ENCODE data around the gene SLC49A3. TPM values are rescaled to one million over a fixed set of nuclear protein-coding genes. Genes with fewer than 3 reads are reported as not detected.

Gene SLC49A3
- total and polyA plus RNA-seq, 2 of the 13 experiments (the other 11 are each of a cell fraction or from before 2014, with no cell fraction given): 0.07 to 0.17 TPM

DNA sequence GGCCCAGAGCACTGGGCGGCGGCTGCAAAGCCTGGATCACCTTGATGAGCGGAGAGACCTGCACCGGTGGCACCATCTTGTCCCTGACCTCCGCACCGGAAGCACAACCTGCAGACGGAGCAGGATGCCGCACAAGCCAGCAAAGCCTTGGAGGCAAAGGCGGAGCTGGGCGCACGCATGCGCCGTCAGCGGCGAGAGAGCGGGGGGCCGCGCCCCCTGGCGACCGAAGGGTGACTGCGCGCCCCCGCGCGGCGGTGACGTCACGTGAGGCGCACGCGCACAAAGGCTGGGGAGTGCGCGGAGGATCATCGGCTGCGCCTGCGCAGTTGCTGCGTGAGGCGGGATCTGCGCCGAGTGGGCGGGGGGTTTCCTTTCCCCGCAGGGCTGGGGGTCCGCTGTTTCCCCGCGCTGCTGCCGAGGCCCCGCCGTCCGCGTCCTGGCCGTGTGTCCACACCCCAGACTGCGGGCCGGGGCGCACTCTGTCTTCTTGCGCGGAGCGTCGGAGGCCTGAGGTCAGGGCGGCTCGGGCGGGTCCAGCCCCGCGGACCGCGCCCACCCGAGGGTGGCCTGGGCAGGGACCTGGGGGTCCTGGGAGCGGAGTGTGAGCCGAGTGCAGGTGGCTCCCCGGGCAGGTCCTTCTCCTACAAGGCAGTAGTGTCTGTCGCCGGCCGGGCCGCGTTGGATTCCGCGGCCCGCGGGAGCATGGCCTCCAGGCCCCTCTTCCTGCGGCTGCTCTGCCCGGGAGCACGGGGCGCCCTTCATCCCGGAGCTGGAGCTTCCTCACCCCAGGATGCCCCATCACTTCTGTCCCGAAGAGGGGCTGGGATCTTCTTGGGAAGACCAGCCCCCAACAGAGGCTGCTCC is 14.5 kb downstream of the SLC49A3 start, which contains the start of the genes ATP5ME and MYL5 (continued):
- TF ChIP-seq ZNF230 (CRISPR knock-in tag; IDR thresholded peaks at IDR 0.05) (0 out of 2 replicates have a peak, but pooled peaks have one; percentile 57), ZNF331 (CRISPR knock-in tag; IDR thresholded peaks at IDR 0.05) (peak; percentile 66; the same call in 1 of the 2 replicates), ZBTB21 (CRISPR knock-in tag; IDR thresholded peaks at IDR 0.05) (no peak), ATM (IDR thresholded peaks at IDR 0.05; ENCODE audit: borderline replicate concordance) (no peak), FOXM1 (CRISPR knock-in tag; IDR thresholded peaks at IDR 0.05) (no peak), NFKBIZ (CRISPR knock-in tag; IDR thresholded peaks at IDR 0.05) (no peak), SRSF4 (IDR thresholded peaks at IDR 0.05; ENCODE audit: low read depth, low read length, poor library complexity, severe bottlenecking) (no peak), XBP1 (CRISPR knock-in tag; IDR thresholded peaks at IDR 0.05) (no peak), ZNF367 (CRISPR knock-in tag; IDR thresholded peaks at IDR 0.05; ENCODE audit: borderline replicate concordance) (no peak), ZNF724P (CRISPR knock-in tag; IDR thresholded peaks at IDR 0.05; ENCODE audit: borderline replicate concordance) (no peak), ZFP36 (IDR thresholded peaks at IDR 0.05; ENCODE audit: borderline replicate concordance, low read depth, low read length, partially characterized antibody) (no peak), HNRNPL (IDR thresholded peaks at IDR 0.05; ENCODE audit: low read depth, low read length) (no peak), SIX1 (CRISPR knock-in tag; IDR thresholded peaks at IDR 0.05; ENCODE audit: borderline replicate concordance) (no peak), IKZF1 (IDR thresholded peaks at IDR 0.05) (no peak), PAWR (CRISPR knock-in tag; IDR thresholded peaks at IDR 0.05; ENCODE audit: borderline replicate concordance) (no peak), SIX4 (CRISPR knock-in tag; IDR thresholded peaks at IDR 0.05) (no peak; the same call in 1 of the 2 replicates), POGZ (CRISPR knock-in tag; IDR thresholded peaks at IDR 0.05) (peak; percentile 68), ZNF790 (CRISPR knock-in tag; IDR thresholded peaks at IDR 0.05; ENCODE audit: borderline replicate concordance) (no peak), KLF13 (CRISPR knock-in tag; IDR thresholded peaks at IDR 0.05) (peak; percentile 24; the same call in 1 of the 2 replicates), SPEN (CRISPR knock-in tag; IDR thresholded peaks at IDR 0.05; ENCODE audit: low read depth) (peak; percentile 79; the same call in 1 of the 2 replicates), KLF9 (CRISPR knock-in tag; IDR thresholded peaks at IDR 0.05; ENCODE audit: low read depth) (no peak), ZNF557 (CRISPR knock-in tag; IDR thresholded peaks at IDR 0.05) (0 out of 2 replicates have a peak, but pooled peaks have one; percentile 15)
- TF ChIP-seq, protein P1, sequence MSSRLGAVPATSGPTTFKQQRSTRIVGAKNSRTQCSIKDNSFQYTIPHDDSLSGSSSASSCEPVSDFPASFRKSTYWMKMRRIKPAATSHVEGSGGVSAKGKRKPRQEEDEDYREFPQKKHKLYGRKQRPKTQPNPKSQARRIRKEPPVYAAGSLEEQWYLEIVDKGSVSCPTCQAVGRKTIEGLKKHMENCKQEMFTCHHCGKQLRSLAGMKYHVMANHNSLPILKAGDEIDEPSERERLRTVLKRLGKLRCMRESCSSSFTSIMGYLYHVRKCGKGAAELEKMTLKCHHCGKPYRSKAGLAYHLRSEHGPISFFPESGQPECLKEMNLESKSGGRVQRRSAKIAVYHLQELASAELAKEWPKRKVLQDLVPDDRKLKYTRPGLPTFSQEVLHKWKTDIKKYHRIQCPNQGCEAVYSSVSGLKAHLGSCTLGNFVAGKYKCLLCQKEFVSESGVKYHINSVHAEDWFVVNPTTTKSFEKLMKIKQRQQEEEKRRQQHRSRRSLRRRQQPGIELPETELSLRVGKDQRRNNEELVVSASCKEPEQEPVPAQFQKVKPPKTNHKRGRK (CRISPR knock-in tag; IDR thresholded peaks at IDR 0.05): no peak
- TF ChIP-seq, protein P2, sequence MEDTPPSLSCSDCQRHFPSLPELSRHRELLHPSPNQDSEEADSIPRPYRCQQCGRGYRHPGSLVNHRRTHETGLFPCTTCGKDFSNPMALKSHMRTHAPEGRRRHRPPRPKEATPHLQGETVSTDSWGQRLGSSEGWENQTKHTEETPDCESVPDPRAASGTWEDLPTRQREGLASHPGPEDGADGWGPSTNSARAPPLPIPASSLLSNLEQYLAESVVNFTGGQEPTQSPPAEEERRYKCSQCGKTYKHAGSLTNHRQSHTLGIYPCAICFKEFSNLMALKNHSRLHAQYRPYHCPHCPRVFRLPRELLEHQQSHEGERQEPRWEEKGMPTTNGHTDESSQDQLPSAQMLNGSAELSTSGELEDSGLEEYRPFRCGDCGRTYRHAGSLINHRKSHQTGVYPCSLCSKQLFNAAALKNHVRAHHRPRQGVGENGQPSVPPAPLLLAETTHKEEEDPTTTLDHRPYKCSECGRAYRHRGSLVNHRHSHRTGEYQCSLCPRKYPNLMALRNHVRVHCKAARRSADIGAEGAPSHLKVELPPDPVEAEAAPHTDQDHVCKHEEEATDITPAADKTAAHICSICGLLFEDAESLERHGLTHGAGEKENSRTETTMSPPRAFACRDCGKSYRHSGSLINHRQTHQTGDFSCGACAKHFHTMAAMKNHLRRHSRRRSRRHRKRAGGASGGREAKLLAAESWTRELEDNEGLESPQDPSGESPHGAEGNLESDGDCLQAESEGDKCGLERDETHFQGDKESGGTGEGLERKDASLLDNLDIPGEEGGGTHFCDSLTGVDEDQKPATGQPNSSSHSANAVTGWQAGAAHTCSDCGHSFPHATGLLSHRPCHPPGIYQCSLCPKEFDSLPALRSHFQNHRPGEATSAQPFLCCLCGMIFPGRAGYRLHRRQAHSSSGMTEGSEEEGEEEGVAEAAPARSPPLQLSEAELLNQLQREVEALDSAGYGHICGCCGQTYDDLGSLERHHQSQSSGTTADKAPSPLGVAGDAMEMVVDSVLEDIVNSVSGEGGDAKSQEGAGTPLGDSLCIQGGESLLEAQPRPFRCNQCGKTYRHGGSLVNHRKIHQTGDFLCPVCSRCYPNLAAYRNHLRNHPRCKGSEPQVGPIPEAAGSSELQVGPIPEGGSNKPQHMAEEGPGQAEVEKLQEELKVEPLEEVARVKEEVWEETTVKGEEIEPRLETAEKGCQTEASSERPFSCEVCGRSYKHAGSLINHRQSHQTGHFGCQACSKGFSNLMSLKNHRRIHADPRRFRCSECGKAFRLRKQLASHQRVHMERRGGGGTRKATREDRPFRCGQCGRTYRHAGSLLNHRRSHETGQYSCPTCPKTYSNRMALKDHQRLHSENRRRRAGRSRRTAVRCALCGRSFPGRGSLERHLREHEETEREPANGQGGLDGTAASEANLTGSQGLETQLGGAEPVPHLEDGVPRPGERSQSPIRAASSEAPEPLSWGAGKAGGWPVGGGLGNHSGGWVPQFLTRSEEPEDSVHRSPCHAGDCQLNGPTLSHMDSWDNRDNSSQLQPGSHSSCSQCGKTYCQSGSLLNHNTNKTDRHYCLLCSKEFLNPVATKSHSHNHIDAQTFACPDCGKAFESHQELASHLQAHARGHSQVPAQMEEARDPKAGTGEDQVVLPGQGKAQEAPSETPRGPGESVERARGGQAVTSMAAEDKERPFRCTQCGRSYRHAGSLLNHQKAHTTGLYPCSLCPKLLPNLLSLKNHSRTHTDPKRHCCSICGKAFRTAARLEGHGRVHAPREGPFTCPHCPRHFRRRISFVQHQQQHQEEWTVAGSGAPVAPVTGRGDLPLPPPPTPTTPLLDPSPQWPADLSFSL (CRISPR knock-in tag; IDR thresholded peaks at IDR 0.05): no peak
